Mesodermal cell (in vitro differentiated cells): ENCODE measurements around the gene ZNF512.

Source experiments
- H3K27ac ChIP-seq: 2 replicates; pipeline ENCODE4 v1.7.0; 2013; ENCODE audit warnings: mild to moderate bottlenecking, low read depth, low read length, moderate library complexity; ENCODE audit not compliant: severe bottlenecking
- H3K36me3 ChIP-seq: 2 replicates; pipeline ENCODE4 v1.7.1; 2013; ENCODE audit warnings: mild to moderate bottlenecking, low read length, moderate library complexity; ENCODE audit not compliant: control insufficient read depth, insufficient read depth
- H3K4me1 ChIP-seq: one replicate; pipeline ENCODE4 v1.7.1; 2013; ENCODE audit warnings: mild to moderate bottlenecking, low read length; ENCODE audit not compliant: insufficient read depth, control insufficient read depth, poor library complexity, severe bottlenecking
- H3K4me3 ChIP-seq: 2 replicates; pipeline ENCODE4 v1.7.0; 2013; ENCODE audit warnings: low read length, control low read depth, mild to moderate bottlenecking; ENCODE audit not compliant: insufficient read depth, poor library complexity, severe bottlenecking; ENCODE audit errors: extremely low read depth
- H3K9me3 ChIP-seq: 2 replicates; pipeline ENCODE4 v1.7.1; 2013; ENCODE audit warnings: mild to moderate bottlenecking, low read length, moderate library complexity; ENCODE audit not compliant: control insufficient read depth
- WGBS, 2 experiments: methylation state at CpG; one replicate each; pipeline ENCODE4 v1.1.5; 2013; ENCODE audit warnings: missing lambda C conversion rate in 2 of 2; ENCODE audit not compliant: insufficient coverage in 2 of 2; 5-methylcytosine and 5-hydroxymethylcytosine counted together

Gene ZNF512

DNA sequence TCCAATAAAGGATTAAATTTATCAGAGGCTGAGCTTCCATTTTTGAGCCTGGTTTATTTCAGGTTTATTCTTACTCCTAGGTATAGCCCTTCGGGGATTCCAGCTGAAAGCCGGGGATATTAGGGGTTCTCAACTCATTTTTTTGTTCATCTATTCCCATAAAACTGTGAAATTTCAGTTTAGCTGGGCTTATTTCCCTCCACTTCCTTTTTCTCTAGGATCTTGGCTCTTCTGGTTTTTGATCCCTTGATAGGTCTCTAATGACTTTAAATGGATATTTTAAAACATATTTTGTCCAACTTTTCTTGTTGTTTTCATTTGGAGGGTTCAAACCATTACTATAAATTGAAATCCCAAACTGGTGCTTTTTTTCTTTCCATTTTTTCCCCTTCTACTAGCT is 23.6 kb upstream of the ZNF512 start:
- peaks cover 4% of the 10 kb centered on the region for H3K9me3 ChIP-seq
- 93% methylated on average over 2 of the region's 2 CpGs; no CpG with 5 or more reads in 1 of the 2 experiments for WGBS, 2 experiments
- no peaks in the 10 kb centered on the region for H3K36me3 ChIP-seq
- H3K4me1 ChIP-seq = no peaks in the 10 kb centered on the region
- no peak overlapping the region for H3K27ac ChIP-seq
- H3K4me3 ChIP-seq = no peak overlapping the region

DNA sequence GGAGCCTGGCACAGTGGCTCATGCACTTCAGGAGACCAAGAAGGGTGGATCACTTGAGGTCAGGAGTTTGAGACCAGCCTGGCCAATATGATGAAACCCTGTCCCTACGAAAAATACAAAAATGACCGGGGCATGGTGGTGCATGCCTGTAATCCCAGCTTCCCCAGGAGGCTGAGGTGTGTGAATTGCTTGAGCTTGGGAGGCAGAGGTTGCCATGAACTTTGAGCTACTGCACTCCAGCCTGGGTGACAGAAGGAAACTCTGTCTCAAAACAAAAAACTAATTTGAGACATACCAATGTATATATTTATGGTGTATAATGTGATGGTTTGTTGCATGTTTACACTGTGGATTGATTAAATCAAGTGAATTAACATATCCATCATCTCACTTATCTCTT is 21.8 kb upstream of the ZNF512 start:
- Histone ChIP-seq H3K27ac (no peak overlapping the region), H3K36me3 (no peaks in the 10 kb centered on the region), H3K4me1 (no peaks in the 10 kb centered on the region), H3K4me3 (no peak overlapping the region), H3K9me3 (peaks cover 4% of the 10 kb centered on the region)
- WGBS, 2 experiments = 62 to 89% methylated on average over 2 of the region's 2 CpGs

GRCh38 chr2:27566628-27567027 is 16.2 kb upstream of the ZNF512 start:
- H3K4me3 ChIP-seq = no peak overlapping the region
- no peaks in the 10 kb centered on the region for H3K4me1 ChIP-seq
- H3K36me3 ChIP-seq = no peaks in the 10 kb centered on the region
- no peak overlapping the region for H3K27ac ChIP-seq
- no peaks in the 10 kb centered on the region for H3K9me3 ChIP-seq
- WGBS, 2 experiments = 24 to 94% methylated on average over 1 to 2 of the region's 2 CpGs

- Histone ChIP-seq H3K4me3 (no peak overlapping the region), H3K36me3 (no peaks in the 10 kb centered on the region), H3K27ac (no peak overlapping the region), H3K4me1 (no peaks in the 10 kb centered on the region), H3K9me3 (peaks cover under 1% of the 10 kb centered on the region)
- 14 to 17% methylated on average over 1 of the region's 2 CpGs for WGBS, 2 experiments
These were observed 13.4 kb upstream of the ZNF512 start for GRCh38 chr2:27569398-27569797.

GRCh38 chr2:27571197-27571596 is 11.6 kb upstream of the ZNF512 start:
- Histone ChIP-seq H3K27ac (no peak overlapping the region), H3K36me3 (no peaks in the 10 kb centered on the region)
- 67 to 73% methylated on average over 3 of the region's 3 CpGs for WGBS, 2 experiments

DNA sequence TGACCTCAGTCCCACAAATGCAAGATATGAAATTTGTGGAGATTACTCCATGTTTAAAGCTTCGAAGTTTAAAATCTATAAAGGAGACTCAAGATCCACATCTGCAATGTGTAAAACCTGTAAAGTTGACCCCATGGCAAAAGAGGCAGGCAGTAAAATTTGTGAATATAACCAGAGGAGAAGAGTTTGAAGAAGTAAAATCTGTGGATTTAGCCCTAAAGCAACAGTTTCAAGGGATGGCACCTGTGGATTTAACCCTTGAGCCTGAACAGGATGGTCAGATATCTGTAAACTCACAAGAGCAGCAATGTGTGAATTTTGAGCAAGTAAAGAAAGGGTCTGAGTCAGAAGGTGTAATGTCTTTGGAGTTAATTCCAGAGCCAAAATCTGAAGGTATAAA is 11.2 kb upstream of the ZNF512 start:
- peaks cover 9% of the 10 kb centered on the region for H3K9me3 ChIP-seq
- no peak overlapping the region for H3K27ac ChIP-seq
- no peaks in the 10 kb centered on the region for H3K36me3 ChIP-seq
- H3K4me1 ChIP-seq = no peaks in the 10 kb centered on the region
- 100% methylated on average over 1 of the region's 1 CpG; no CpG with 5 or more reads in 1 of the 2 experiments for WGBS, 2 experiments
- no peak overlapping the region for H3K4me3 ChIP-seq

More at GRCh38 chr2:27571197-27571596, 11.6 kb upstream of the ZNF512 start:
- no peak overlapping the region for H3K4me3 ChIP-seq
- H3K9me3 ChIP-seq = peaks cover 9% of the 10 kb centered on the region
- no peaks in the 10 kb centered on the region for H3K4me1 ChIP-seq

DNA sequence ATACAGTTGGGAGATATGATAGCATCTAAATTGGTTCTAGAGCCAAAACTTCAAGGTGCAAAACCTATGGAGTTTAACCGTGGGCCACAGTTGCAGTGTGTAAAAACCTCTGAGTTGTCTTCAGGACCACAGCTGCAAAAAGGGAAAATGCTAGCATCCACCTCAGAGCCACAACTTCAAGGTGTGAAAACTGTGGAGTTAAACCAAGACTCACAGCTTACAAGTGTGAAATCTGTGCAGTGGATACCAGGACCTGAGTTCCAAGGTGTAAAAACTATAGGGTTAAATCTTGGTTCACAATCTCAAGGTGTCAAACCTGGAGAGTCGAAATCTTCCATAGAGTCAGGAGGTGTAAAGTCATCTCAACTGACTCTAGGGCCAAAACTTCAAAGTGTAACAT is 10.4 kb upstream of the ZNF512 start:
- Histone ChIP-seq H3K36me3 (no peaks in the 10 kb centered on the region), H3K9me3 (peaks cover 14% of the 10 kb centered on the region), H3K4me3 (no peak overlapping the region), H3K27ac (no peak overlapping the region), H3K4me1 (no peaks in the 10 kb centered on the region)
- 65 to 91% methylated on average over 2 of the region's 2 CpGs for WGBS, 2 experiments

GRCh38 chr2:27572998-27573429 is 9.8 kb upstream of the ZNF512 start:
- H3K27ac ChIP-seq = no peak overlapping the region
- 71 to 81% methylated on average over 6 of the region's 6 CpGs for WGBS, 2 experiments
- H3K9me3 ChIP-seq = peaks cover 18% of the 10 kb centered on the region
- no peaks in the 10 kb centered on the region for H3K4me1 ChIP-seq
- H3K4me3 ChIP-seq = no peak overlapping the region
- H3K36me3 ChIP-seq = no peaks in the 10 kb centered on the region

DNA sequence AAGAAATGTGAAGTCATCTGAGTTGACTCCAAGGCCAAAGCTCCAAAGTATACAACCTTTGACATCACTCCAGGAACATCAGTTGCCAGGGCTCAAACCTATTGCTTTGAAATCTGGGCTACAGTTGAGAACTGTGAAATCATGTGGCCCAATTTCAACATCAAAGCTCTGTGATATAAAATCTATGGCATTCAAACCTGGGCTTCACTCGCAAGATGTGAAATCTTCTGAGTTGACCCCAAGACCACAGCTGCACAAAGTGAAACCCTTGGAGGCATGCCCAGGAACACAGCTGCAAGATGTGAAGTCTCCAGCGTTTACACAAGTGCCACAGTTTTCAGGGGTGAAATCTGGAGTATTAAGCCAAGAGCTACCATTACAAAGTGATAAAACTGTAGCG is 9.4 kb upstream of the ZNF512 start:
- Histone ChIP-seq H3K27ac (no peak overlapping the region), H3K4me1 (no peaks in the 10 kb centered on the region), H3K9me3 (peaks cover 18% of the 10 kb centered on the region), H3K36me3 (no peaks in the 10 kb centered on the region), H3K4me3 (no peak overlapping the region)
- 72 to 86% methylated on average over 3 of the region's 3 CpGs for WGBS, 2 experiments

- H3K27ac ChIP-seq = no peak overlapping the region
- peaks cover 8% of the 10 kb centered on the region for H3K36me3 ChIP-seq
- 94 to 95% methylated on average over 19 of the region's 19 CpGs for WGBS, 2 experiments
- H3K4me3 ChIP-seq = no peak overlapping the region
- no peaks in the 10 kb centered on the region for H3K4me1 ChIP-seq
- peaks cover 9% of the 10 kb centered on the region for H3K9me3 ChIP-seq
These were observed 1.3 kb upstream of the ZNF512 start for GRCh38 chr2:27581417-27582128.

- Histone ChIP-seq H3K4me1 (no peaks in the 10 kb centered on the region), H3K9me3 (peaks cover 6% of the 10 kb centered on the region), H3K4me3 (peak overlapping the region; percentile 86), H3K27ac (peak overlapping the region; percentile 53), H3K36me3 (peaks cover 14% of the 10 kb centered on the region)
- 89 to 93% methylated on average over 14 to 15 of the region's 16 CpGs for WGBS, 2 experiments
These were observed 630 bp upstream of the ZNF512 start for GRCh38 chr2:27582129-27582694.
